Medulla oblongata (tissue), 1 donor: ENCODE results near the gene MAFF.
A peak's percentile ranks its signal among the peaks of the same experiment; 100 is the strongest.
"Not testable (repeated sequence)": the region's sequence is repeated elsewhere in the genome, so short reads cannot be mapped to it uniquely, and the experiment has no call there.

Experiments
- DNase-seq: peaks from one replicate; pipeline ENCODE4 v3.0.0-alpha.2; 2015; ENCODE audit errors: extremely low spot score

Gene MAFF

GRCh38 chr22:38177571-38177925, 24.2 kb upstream of the MAFF start:
- not testable (repeated sequence) for DNase-seq

GRCh38 chr22:38177926-38178604, 23.7 kb upstream of the MAFF start:
- DNase-seq = peak; percentile 88

GRCh38 chr22:38178605-38178937, 23.2 kb upstream of the MAFF start:
- DNase-seq = not testable (repeated sequence)

- peak; percentile 92 for DNase-seq
Measured at GRCh38 chr22:38180841-38181452, 20.8 kb upstream of the MAFF start.

- DNase-seq = peak; percentile 100
Measured at GRCh38 chr22:38181453-38182200, 20.2 kb upstream of the MAFF start, which contains the start of gene PLA2G6. TSS of gene PLA2G6 (minus strand) at chr22:38181830. CDS start at chr22:38169426, 12,404 bp downstream.

- no peak for DNase-seq
Measured at GRCh38 chr22:38184788-38185187, 17.0 kb upstream of the MAFF start.

GRCh38 chr22:38186429-38186828, 15.4 kb upstream of the MAFF start:
- DNase-seq = no peak

GRCh38 chr22:38187413-38188212, 14.2 kb upstream of the MAFF start:
- DNase-seq = no peak

- DNase-seq = no peak
Measured at GRCh38 chr22:38189104-38189503, 12.7 kb upstream of the MAFF start.

- DNase-seq = no peak
Measured at GRCh38 chr22:38190581-38190980, 11.2 kb upstream of the MAFF start.

GRCh38 chr22:38191055-38191454, 10.7 kb upstream of the MAFF start:
- no peak for DNase-seq

GRCh38 chr22:38191731-38192474, 9.9 kb upstream of the MAFF start:
- no peak for DNase-seq

- DNase-seq = no peak
Measured at GRCh38 chr22:38192475-38192863, 9.3 kb upstream of the MAFF start.

GRCh38 chr22:38193580-38193979, 8.2 kb upstream of the MAFF start:
- DNase-seq = no peak

- DNase-seq = no peak
Measured at GRCh38 chr22:38196791-38197419, 4.9 kb upstream of the MAFF start.

GRCh38 chr22:38199826-38200559, 1.8 kb upstream of the MAFF start:
- DNase-seq = no peak

GRCh38 chr22:38201371-38201710, 453 bp upstream of the MAFF start:
- no peak for DNase-seq

GRCh38 chr22:38202437-38203089, 769 bp downstream of the MAFF start:
- DNase-seq = peak; percentile 68

- no peak for DNase-seq
Measured at GRCh38 chr22:38203090-38203810, 1.5 kb downstream of the MAFF start.
